K562 (cell line): ENCODE results near the gene DPP10. TPM values are rescaled to one million over a fixed set of nuclear protein-coding genes. Genes with fewer than 3 reads are reported as not detected.

Experiments
- ATAC-seq: fragments of 200-7000 bp; cut with Tn5 transposase; 3 replicates; pipeline ENCODE4 v1.9.1; 2020; ENCODE audit warnings: moderate library complexity
- BruUV-seq: library from RNA; stranded (reverse); fragments of 400-500 nt; replicated peaks from 2 replicates; lab custom pipeline; 2021; lab: Mats Ljungman, UMichigan
- CTCF ChIA-PET: fragments of 300-600 bp; formaldehyde crosslinking; extraction: SDS; loops from one replicate; lab custom pipeline; 2021; ENCODE audit warnings: low intra/inter-chr PET ratio; lab: Yijun Ruan, JAX
- POLR2A ChIA-PET: fragments of 300-600, 350-650 bp; sonication (Branson Sonifier 250); formaldehyde crosslinking; extraction: SDS; loops from one replicate; lab custom pipeline; 2021; ENCODE audit warnings: antibody characterized with exemption, inconsistent platforms; lab: Yijun Ruan, JAX
- DNase-seq, 4 experiments: peaks; one replicate each; pipeline versions ENCODE4 v3.0.0 to v3.0.0-alpha.2; 2011 to 2018; ENCODE audit warnings: low spot score in 3 of 4, mixed read lengths in 3 of 4; ENCODE audit errors: extremely low read depth in 1 of 4
- FAIRE-seq: peaks from 2 replicates; lab custom pipeline; 2011; peaks lifted over from hg19 to GRCh38; lab: Jason Lieb, UNC
- H2AFZ ChIP-seq: 2 replicates; pipeline ENCODE4 v1.6.0; 2011; ENCODE audit warnings: low read depth, low read length, control low read depth, inconsistent platforms
- H3K27ac ChIP-seq: fragments of 200-600 bp; 3 replicates; pipeline ENCODE4 v1.8.0; 2011; ENCODE audit warnings: low read depth, mild to moderate bottlenecking, control low read depth, inconsistent platforms, low read length, moderate library complexity, mixed read lengths; ENCODE audit errors: extremely low read depth
- H3K27me3 ChIP-seq, 2 experiments: fragments of 300-600 bp in 1 of 2; 2 replicates in 1 of 2; 3 replicates in 1 of 2; pipeline versions ENCODE4 v1.6.0 to v1.8.0; 2011; ENCODE audit warnings: inconsistent platforms in 2 of 2, low read length in 2 of 2, mild to moderate bottlenecking in 1 of 2, mixed read lengths in 1 of 2, moderate library complexity in 1 of 2; ENCODE audit not compliant: control insufficient read depth in 2 of 2, insufficient read depth in 2 of 2
- H3K36me3 ChIP-seq: fragments of 300-600 bp; 3 replicates; pipeline ENCODE4 v1.8.0; 2011; ENCODE audit warnings: mild to moderate bottlenecking, low read length, inconsistent platforms; ENCODE audit not compliant: control insufficient read depth, insufficient read depth
- H3K4me1 ChIP-seq, 2 experiments: fragments of 200-600 bp in 1 of 2; replicated peaks in 1 of 2; 2 replicates in 1 of 2; 3 replicates in 1 of 2; pipeline versions ENCODE4 v1.5.1 to v1.8.0; 2011; ENCODE audit warnings: inconsistent platforms in 2 of 2, low read length in 2 of 2, mild to moderate bottlenecking in 1 of 2, mixed read lengths in 1 of 2, moderate library complexity in 1 of 2; ENCODE audit not compliant: control insufficient read depth in 2 of 2, insufficient read depth in 2 of 2
- H3K4me2 ChIP-seq: 2 replicates; pipeline ENCODE4 v1.6.1; 2011; ENCODE audit warnings: low read length, control low read depth, inconsistent platforms, mixed read lengths; ENCODE audit not compliant: insufficient read depth
- H3K4me3 ChIP-seq: fragments of 200-600 bp; sonication (generic), shearing (Covaris generic); 2 replicates; pipeline ENCODE4 v1.5.1; 2016; ENCODE audit warnings: control low read depth, inconsistent platforms
- H3K79me2 ChIP-seq: fragments of 200-600 bp; 3 replicates; pipeline ENCODE4 v1.8.0; 2011; ENCODE audit warnings: low read length, inconsistent platforms; ENCODE audit not compliant: control insufficient read depth, insufficient read depth
- H3K9ac ChIP-seq, 2 experiments: 2 replicates each; pipeline versions ENCODE4 v1.6.0 to v1.6.1; 2011; ENCODE audit warnings: low read depth in 2 of 2, low read length in 2 of 2, control low read depth in 1 of 2, inconsistent platforms in 1 of 2, mild to moderate bottlenecking in 1 of 2, mixed read lengths in 1 of 2; ENCODE audit not compliant: insufficient read depth in 1 of 2
- H3K9me1 ChIP-seq: one replicate; pipeline ENCODE4 v1.6.0; 2011; ENCODE audit warnings: inconsistent platforms, mild to moderate bottlenecking, low read length, moderate library complexity; ENCODE audit not compliant: control insufficient read depth, insufficient read depth
- H3K9me3 ChIP-seq: replicated peaks from 2 replicates; pipeline ENCODE4 v1.5.1; 2011; ENCODE audit warnings: low read depth, low read length, inconsistent platforms; ENCODE audit not compliant: control insufficient read depth, insufficient read depth
- H4K20me1 ChIP-seq: replicated peaks from 2 replicates; pipeline ENCODE4 v1.6.1; 2011; ENCODE audit warnings: low read length, inconsistent platforms, mixed read lengths; ENCODE audit not compliant: control insufficient read depth, insufficient read depth
- ARHGAP35 ChIP-seq: fragments of 450-650 bp; IDR thresholded peaks from 2 replicates; pipeline ENCODE4 v1.6.1; 2018; ENCODE audit not compliant: partially characterized antibody
- ARID1B ChIP-seq: fragments of 450-650 bp; IDR thresholded peaks from 2 replicates; pipeline ENCODE4 v1.6.1; 2016; ENCODE audit warnings: antibody characterized with exemption, mild to moderate bottlenecking, inconsistent platforms
- FOXP1 ChIP-seq: sonication (generic); formaldehyde crosslinking; IDR thresholded peaks from 2 replicates; pipeline ENCODE4 v1.8.0; 2022; ENCODE audit warnings: mild to moderate bottlenecking, missing genetic modification reagents
- ILK ChIP-seq: fragments of 450-650 bp; IDR thresholded peaks from 2 replicates; pipeline ENCODE4 v1.6.1; 2016; ENCODE audit warnings: missing genetic modification characterization, low read depth, mild to moderate bottlenecking, missing compliant biosample characterization, moderate library complexity, borderline replicate concordance
- PHB2 ChIP-seq: fragments of 450-650 bp; IDR thresholded peaks from 2 replicates; pipeline ENCODE4 v1.6.1; 2017; ENCODE audit warnings: low read depth
- ZNF3 ChIP-seq: fragments of 250-450 bp; sonication (Bioruptor Pico); IDR thresholded peaks from 2 replicates; pipeline ENCODE4 v1.5.0; 2021; ENCODE audit warnings: mild to moderate bottlenecking, moderate library complexity
- ZNF407 ChIP-seq: fragments of 450-650 bp; IDR thresholded peaks from 2 replicates; pipeline ENCODE4 v1.6.1; 2016; ENCODE audit warnings: low read depth
- ZNF551 ChIP-seq: fragments of 250-450 bp; sonication (Bioruptor Pico); IDR thresholded peaks from 2 replicates; pipeline ENCODE4 v1.5.0; 2021; ENCODE audit warnings: mild to moderate bottlenecking, moderate library complexity
- ZNF609 ChIP-seq: sonication (generic); formaldehyde crosslinking; IDR thresholded peaks from 2 replicates; pipeline ENCODE4 v1.8.1; 2023; ENCODE audit warnings: missing genetic modification reagents, mild to moderate bottlenecking, borderline replicate concordance
- WGBS: fragments of 100-300 bp; shearing (Covaris generic); methylation state at CpG from one replicate; pipeline ENCODE4 v1.1.6; 2016; ENCODE audit warnings: low coverage, mixed read lengths; ENCODE audit not compliant: insufficient coverage; ENCODE audit errors: missing lambda C conversion rate; 5-methylcytosine and 5-hydroxymethylcytosine counted together
- in situ Hi-C: fragments of 300-500 bp; cut with MboI; formaldehyde crosslinking; loops from 4 replicates; pipeline ENCODE4 v1.15.0; 2018; ENCODE audit warnings: inconsistent platforms, mixed read lengths
- intact Hi-C: fragments of 100-400 bp; cut with micrococcal nuclease; formaldehyde crosslinking; loops from 2 replicates; pipeline ENCODE4 v1.14.2; 2022
- polyA plus RNA-seq, 8 experiments: library from polyadenylated mRNA; depleted of rRNA in 4 of 8; stranded (reverse) in 5 of 8; unstranded in 3 of 8; fragments of >200 nt; fragmentation: Nextera tagmentation in 2 of 8; fragmentation: Illumina TruSeq in 1 of 8; extraction: Ambion mirVana in 2 of 8; extraction: Trizol in 1 of 8; gene quantifications; 2 replicates each; pipeline versions ENCODE4 v1.2.1 to v1.2.3, GENCODE V29; 2011 to 2014; ENCODE audit warnings: inconsistent platforms in 1 of 8, missing spikeins in 1 of 8
- total RNA-seq, 7 experiments: library from RNA; depleted of rRNA in 6 of 7; stranded (reverse); fragments of >200 nt in 6 of 7; fragmentation: Illumina TruSeq in 2 of 7; extraction: Trizol in 2 of 7; gene quantifications; 2 replicates each; pipeline versions ENCODE4 v1.2.1 to v1.2.3, GENCODE V29; 2011 to 2021; ENCODE audit warnings: low replicate concordance in 1 of 7

Gene DPP10
- total and polyA plus RNA-seq, 9 of the 15 experiments (the other 6 are each of a cell fraction or from before 2014, with no cell fraction given), result not detected

GRCh38 chr2:115480741-115481140 lies 1038.3 kb downstream of the DPP10 start (continued):
- no peak for TF ChIP-seq ZNF609 (CRISPR knock-in tag)
- TF ChIP-seq ARID1B, result no peak

- no peak for FAIRE-seq
- no peaks in the 10 kb centered on the region for H3K36me3 ChIP-seq
- BruUV-seq, result no TSS peak
- intact Hi-C loops, result no loop called here
- H2AFZ ChIP-seq, result no peak overlapping the region
- H3K9me1 ChIP-seq, result no peaks in the 10 kb centered on the region
- in situ Hi-C loops, result no loop called here
- no peak overlapping the region for H3K27ac ChIP-seq
- ATAC-seq, result no peak
- no peaks in the 10 kb centered on the region for H3K9me3 ChIP-seq
- POLR2A ChIA-PET, result no interaction called here
- H3K4me2 ChIP-seq, result no peak overlapping the region
- DNase-seq, result no peak
- H3K79me2 ChIP-seq, result no peaks in the 10 kb centered on the region
- WGBS, result 0% methylated on average over 2 of the region's 2 CpGs
- H3K4me3 ChIP-seq, result no peak overlapping the region
- CTCF ChIA-PET, result no interaction called here
- no peaks in the 10 kb centered on the region for H3K4me1 ChIP-seq
- no peaks in the 10 kb centered on the region for H4K20me1 ChIP-seq
- H3K9ac ChIP-seq, result no peak overlapping the region
- H3K27me3 ChIP-seq, result no peaks in the 10 kb centered on the region
- TF ChIP-seq PHB2, result no peak
- TF ChIP-seq FOXP1 (CRISPR knock-in tag), result no peak
- TF ChIP-seq ZNF3, result no peak
- no peak for TF ChIP-seq ILK (tag)
- no peak for TF ChIP-seq ZNF551
- TF ChIP-seq ZNF407, result no peak
- TF ChIP-seq ARHGAP35, result no peak
These were observed 1039.4 kb downstream of the DPP10 start for GRCh38 chr2:115481842-115482241.
